NCI-H2107 (cell line): ENCODE measurements around the gene AHDC1.
"Not testable (repeated sequence)": the region's sequence is repeated elsewhere in the genome, so short reads cannot be mapped to it uniquely, and the experiment has no call there.

Experiments used
- DNase-seq: peaks from one replicate; lab custom pipeline; 2025; lab: John Stamatoyannopoulos, UW

The AHDC1 gene

GRCh38 chr1:27634177-27634984 lies 30.4 kb upstream of the AHDC1 start:
- no peak for DNase-seq

GRCh38 chr1:27633640-27634176 lies 29.8 kb upstream of the AHDC1 start:
- DNase-seq: no peak

- no peak for DNase-seq
Observed at GRCh38 chr1:27633298-27633610, 29.3 kb upstream of the AHDC1 start.

GRCh38 chr1:27632387-27633297 lies 28.7 kb upstream of the AHDC1 start:
- no peak for DNase-seq

- no peak for DNase-seq
Observed at GRCh38 chr1:27630859-27631491, 27.0 kb upstream of the AHDC1 start.

- no peak for DNase-seq
Observed at GRCh38 chr1:27628712-27629111, 24.8 kb upstream of the AHDC1 start.

GRCh38 chr1:27627733-27628132 lies 23.8 kb upstream of the AHDC1 start:
- DNase-seq: not testable (repeated sequence)

GRCh38 chr1:27627061-27627460 lies 23.1 kb upstream of the AHDC1 start:
- DNase-seq: no peak

GRCh38 chr1:27626031-27626935 lies 22.3 kb upstream of the AHDC1 start:
- DNase-seq: no peak

GRCh38 chr1:27624467-27625178 lies 20.7 kb upstream of the AHDC1 start:
- DNase-seq: no peak

- no peak for DNase-seq
Observed at GRCh38 chr1:27623327-27624212, 19.6 kb upstream of the AHDC1 start.

- DNase-seq: no peak
Observed at GRCh38 chr1:27622828-27623227, 18.9 kb upstream of the AHDC1 start.

- no peak for DNase-seq
Observed at GRCh38 chr1:27621051-27621920, 17.3 kb upstream of the AHDC1 start.

GRCh38 chr1:27619782-27620438 lies 16.0 kb upstream of the AHDC1 start:
- not testable (repeated sequence) for DNase-seq

GRCh38 chr1:27618341-27619082 lies 14.6 kb upstream of the AHDC1 start:
- no peak for DNase-seq

- DNase-seq: no peak
Observed at GRCh38 chr1:27617420-27617819, 13.5 kb upstream of the AHDC1 start.

GRCh38 chr1:27616441-27616840 lies 12.5 kb upstream of the AHDC1 start:
- no peak for DNase-seq
